Osteoblast (primary cell): Measurements from ENCODE around the gene RMC1. TPM values are rescaled to one million over a fixed set of nuclear protein-coding genes. Genes with fewer than 3 reads are reported as not detected.
"Not testable (repeated sequence)": the region's sequence is repeated elsewhere in the genome, so short reads cannot be mapped to it uniquely, and the experiment has no call there.

Source experiments
- DNase-seq: peaks from one replicate; pipeline ENCODE4 v3.0.0; 2011; ENCODE audit warnings: low spot score, mixed read lengths; ENCODE audit not compliant: insufficient read length; ENCODE audit errors: missing footprints
- H2AFZ ChIP-seq: 2 replicates; pipeline ENCODE4 v1.6.0; 2011; ENCODE audit warnings: mild to moderate bottlenecking, low read length
- H3K27ac ChIP-seq: 2 replicates; pipeline ENCODE4 v1.5.1; 2011; ENCODE audit warnings: mild to moderate bottlenecking, low read depth, low read length, moderate library complexity
- H3K27me3 ChIP-seq: 2 replicates; pipeline ENCODE4 v1.6.0; 2012; ENCODE audit warnings: mild to moderate bottlenecking, control low read depth, inconsistent platforms, low read length, moderate library complexity; ENCODE audit not compliant: insufficient read depth
- H3K36me3 ChIP-seq: 2 replicates; pipeline ENCODE4 v1.5.1; 2011; ENCODE audit warnings: mild to moderate bottlenecking, low read length, control low read depth, moderate library complexity; ENCODE audit not compliant: insufficient read depth
- H3K4me1 ChIP-seq: 2 replicates; pipeline ENCODE4 v1.5.1; 2011; ENCODE audit warnings: mild to moderate bottlenecking, low read length, control low read depth, moderate library complexity; ENCODE audit not compliant: insufficient read depth
- H3K4me2 ChIP-seq: 2 replicates; pipeline ENCODE4 v1.6.0; 2011; ENCODE audit warnings: mild to moderate bottlenecking, low read length; ENCODE audit not compliant: insufficient read depth
- H3K4me3 ChIP-seq: fragments of 200-600 bp; sonication (generic); 3 replicates; pipeline ENCODE4 v1.5.1; 2012; ENCODE audit warnings: mild to moderate bottlenecking, low read length, inconsistent platforms; ENCODE audit not compliant: insufficient read depth
- H3K79me2 ChIP-seq: 2 replicates; pipeline ENCODE4 v1.6.0; 2012; ENCODE audit warnings: mild to moderate bottlenecking, low read length, control low read depth, inconsistent platforms; ENCODE audit not compliant: insufficient read depth
- H3K9me3 ChIP-seq: 2 replicates; pipeline ENCODE4 v1.5.1; 2011; ENCODE audit warnings: low read depth, low read length, control low read depth
- H4K20me1 ChIP-seq: 2 replicates; pipeline ENCODE4 v1.6.0; 2012; ENCODE audit warnings: mild to moderate bottlenecking, low read length, control low read depth; ENCODE audit not compliant: insufficient read depth
- CTCF ChIP-seq: IDR thresholded peaks from 2 replicates; pipeline ENCODE4 v1.5.1; 2011; ENCODE audit warnings: mild to moderate bottlenecking, low read depth, low read length, moderate library complexity; ENCODE audit errors: extremely low read depth
- total RNA-seq: library from RNA; depleted of rRNA; stranded (reverse); fragments of >200 nt; gene quantifications from 2 replicates; pipeline ENCODE4 v1.2.3, GENCODE V29; 2012

RMC1 gene
- total RNA-seq, 1 donor, result 22.8 TPM

DNA sequence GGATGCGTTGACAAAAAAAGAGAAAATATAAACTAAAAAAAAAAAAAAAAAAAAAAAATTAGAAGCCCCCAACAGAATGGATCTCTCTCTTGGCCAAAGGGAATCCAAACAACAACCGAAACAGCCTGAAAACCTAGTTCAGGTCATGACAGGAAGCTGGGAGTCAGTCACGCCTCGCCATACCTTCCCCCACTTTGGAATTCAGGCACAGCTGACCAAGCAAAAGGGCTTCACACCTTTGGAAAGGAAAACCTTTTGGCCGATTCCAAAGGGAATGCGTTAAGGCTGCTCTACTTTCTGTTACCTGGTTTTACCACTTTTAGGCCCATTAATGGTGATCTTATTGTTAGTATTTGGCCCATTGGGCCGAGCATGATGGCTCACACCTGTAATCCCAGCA lies 17.9 kb upstream of the RMC1 start:
- no peaks in the 10 kb centered on the region for H3K79me2 ChIP-seq
- no peak overlapping the region for H3K4me2 ChIP-seq
- H3K4me1 ChIP-seq, result peaks cover 9% of the 10 kb centered on the region
- no peaks in the 10 kb centered on the region for H4K20me1 ChIP-seq
- H2AFZ ChIP-seq, result no peak overlapping the region
- no peak overlapping the region for H3K4me3 ChIP-seq
- peaks cover 24% of the 10 kb centered on the region for H3K36me3 ChIP-seq
- H3K9me3 ChIP-seq, result no peaks in the 10 kb centered on the region
- no peak for TF ChIP-seq CTCF
- no peak for DNase-seq
- no peaks in the 10 kb centered on the region for H3K27me3 ChIP-seq
- H3K27ac ChIP-seq, result no peak overlapping the region

- H3K4me2 ChIP-seq, result peak overlapping the region; percentile 57
Observed at GRCh38 chr18:23487738-23488570, 15.4 kb upstream of the RMC1 start.

GRCh38 chr18:23489586-23489985 lies 13.7 kb upstream of the RMC1 start:
- not testable (repeated sequence) for DNase-seq, H2AFZ ChIP-seq

More at GRCh38 chr18:23487738-23488570, 15.4 kb upstream of the RMC1 start:
- Histone ChIP-seq H3K9me3 (no peaks in the 10 kb centered on the region), H3K4me1 (peaks cover 9% of the 10 kb centered on the region), H3K4me3 (peak overlapping the region; percentile 36), H3K27ac (peak overlapping the region; percentile 47), H2AFZ (peak overlapping the region; percentile 75), H3K36me3 (peaks cover 6% of the 10 kb centered on the region), H3K79me2 (no peaks in the 10 kb centered on the region), H4K20me1 (no peaks in the 10 kb centered on the region), H3K27me3 (no peaks in the 10 kb centered on the region)
- DNase-seq, result peak; percentile 42
- TF ChIP-seq CTCF, result no peak

DNA sequence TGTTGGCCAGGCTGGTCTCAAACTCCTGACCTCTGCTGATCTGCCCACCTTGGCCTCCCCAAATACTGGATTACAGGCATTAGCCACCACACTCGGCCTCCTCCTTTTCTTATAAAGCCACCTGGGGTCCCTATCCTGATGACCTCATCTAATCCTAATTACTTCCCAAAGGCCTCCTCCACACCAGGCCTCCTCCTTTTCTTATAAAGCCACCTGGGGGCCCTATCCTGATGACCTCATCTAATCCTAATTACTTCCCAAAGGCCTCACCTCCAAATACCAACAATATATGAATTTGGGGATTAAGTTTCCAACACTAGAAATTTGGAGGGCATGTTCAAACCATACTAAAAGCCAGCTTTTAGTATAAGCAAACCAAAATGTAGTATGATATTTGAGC lies 9.7 kb upstream of the RMC1 start:
- no peak overlapping the region for H3K4me2 ChIP-seq
- no peak for TF ChIP-seq CTCF

More at GRCh38 chr18:23489586-23489985, 13.7 kb upstream of the RMC1 start:
- not testable (repeated sequence) for H3K79me2 ChIP-seq, H3K4me1 ChIP-seq, H3K36me3 ChIP-seq, H3K27ac ChIP-seq, H4K20me1 ChIP-seq, H3K4me2 ChIP-seq, H3K27me3 ChIP-seq, H3K4me3 ChIP-seq, H3K9me3 ChIP-seq

More for the DNA sequence above, 9.7 kb upstream of the RMC1 start:
- DNase-seq, result peak; percentile 36
- Histone ChIP-seq H3K27ac (no peak overlapping the region), H3K79me2 (no peaks in the 10 kb centered on the region), H4K20me1 (no peaks in the 10 kb centered on the region), H3K27me3 (no peaks in the 10 kb centered on the region), H3K4me1 (no peaks in the 10 kb centered on the region), H3K4me3 (no peak overlapping the region), H3K36me3 (no peaks in the 10 kb centered on the region), H2AFZ (no peak overlapping the region), H3K9me3 (no peaks in the 10 kb centered on the region)
